GM23248 (cell line): ENCODE measurements around the gene CPT1C. TPM values are rescaled to one million over a fixed set of nuclear protein-coding genes. Genes with fewer than 3 reads are reported as not detected.

Experiments used
- DNase-seq: peaks from one replicate; pipeline ENCODE4 v3.0.0-alpha.2; 2015
- H2AFZ ChIP-seq: fragments of 200-600 bp; sonication (generic); 2 replicates; pipeline ENCODE4 v1.6.1; 2016; ENCODE audit warnings: antibody characterized with exemption
- H3F3A ChIP-seq: fragments of 200-600 bp; sonication (generic); 2 replicates; pipeline ENCODE4 v1.6.1; 2016; ENCODE audit warnings: mild to moderate bottlenecking, antibody characterized with exemption, mixed run types; ENCODE audit not compliant: insufficient read depth
- H3K27ac ChIP-seq: fragments of 200-600 bp; sonication (generic); 2 replicates; pipeline ENCODE4 v1.5.1; 2016; ENCODE audit warnings: mild to moderate bottlenecking
- H3K27me3 ChIP-seq: fragments of 200-600 bp; sonication (generic); replicated peaks from 2 replicates; pipeline ENCODE4 v1.6.1; 2016; ENCODE audit warnings: mild to moderate bottlenecking; ENCODE audit not compliant: insufficient read depth
- H3K36me3 ChIP-seq: fragments of 200-600 bp; sonication (generic); 2 replicates; pipeline ENCODE4 v1.6.1; 2016; ENCODE audit warnings: low read depth, mild to moderate bottlenecking
- H3K4me1 ChIP-seq: fragments of 200-600 bp; sonication (generic); 2 replicates; pipeline ENCODE4 v1.6.1; 2016; ENCODE audit warnings: mild to moderate bottlenecking; ENCODE audit not compliant: insufficient read depth
- H3K4me2 ChIP-seq: fragments of 200-600 bp; sonication (generic); one replicate; pipeline ENCODE4 v1.6.1; 2016; ENCODE audit warnings: mild to moderate bottlenecking; ENCODE audit not compliant: unreplicated experiment
- H3K4me3 ChIP-seq: fragments of 200-600 bp; sonication (generic); 2 replicates; pipeline ENCODE4 v1.5.1; 2016; ENCODE audit warnings: mild to moderate bottlenecking
- H3K79me2 ChIP-seq: fragments of 200-600 bp; sonication (generic); 2 replicates; pipeline ENCODE4 v1.6.1; 2016; ENCODE audit warnings: mild to moderate bottlenecking; ENCODE audit not compliant: insufficient read depth
- H3K9ac ChIP-seq: fragments of 200-600 bp; sonication (generic); 2 replicates; pipeline ENCODE4 v1.6.1; 2016; ENCODE audit warnings: mild to moderate bottlenecking
- H3K9me2 ChIP-seq: fragments of 200-600 bp; sonication (generic); 2 replicates; pipeline ENCODE4 v1.6.1; 2016; ENCODE audit warnings: mixed run types, mild to moderate bottlenecking, moderate library complexity; ENCODE audit not compliant: insufficient read depth
- H3K9me3 ChIP-seq: fragments of 200-600 bp; sonication (generic); one replicate; pipeline ENCODE4 v1.6.1; 2017; ENCODE audit warnings: low read depth
- H4K20me1 ChIP-seq: fragments of 200-600 bp; sonication (generic); 2 replicates; pipeline ENCODE4 v1.6.0; 2016; ENCODE audit not compliant: insufficient read depth
- EZH2 ChIP-seq: fragments of 200-600 bp; sonication (generic); IDR thresholded peaks from 2 replicates; pipeline ENCODE4 v1.6.1; 2018; ENCODE audit warnings: antibody characterized with exemption, mild to moderate bottlenecking; ENCODE audit not compliant: insufficient read depth, poor library complexity, severe bottlenecking
- EZH2phosphoT487 ChIP-seq: fragments of 200-600 bp; sonication (generic); IDR thresholded peaks from 2 replicates; pipeline ENCODE4 v1.6.1; 2018; ENCODE audit warnings: antibody characterized with exemption, moderate library complexity, mild to moderate bottlenecking, low read depth; ENCODE audit not compliant: insufficient read depth
- WGBS, 2 experiments: methylation state at CpG; one replicate each; pipeline ENCODE4 v1.1.6; 2015 to 2017; ENCODE audit warnings: low lambda C conversion rate in 2 of 2, low coverage in 1 of 2; ENCODE audit errors: missing lambda C conversion rate in 2 of 2; 5-methylcytosine and 5-hydroxymethylcytosine counted together
- in situ Hi-C: fragments of 300-500 bp; cut with MboI; formaldehyde crosslinking; loops from 2 replicates; pipeline ENCODE4 v1.15.0; 2020
- polyA plus RNA-seq: library from polyadenylated mRNA; unstranded; fragments of >200 nt; fragmentation: Nextera tagmentation; extraction: Ambion mirVana; gene quantifications from 2 replicates; pipeline ENCODE4 v1.2.1, GENCODE V29; 2016
- total RNA-seq: library from RNA; depleted of rRNA; stranded (reverse); fragments of >200 nt; shearing (Covaris generic); gene quantifications from 2 replicates; pipeline ENCODE4 v1.2.3, GENCODE V29; 2014

Gene CPT1C
- total and polyA plus RNA-seq, 2 experiments from 2014 or later = 11.7 to 14.3 TPM

DNA sequence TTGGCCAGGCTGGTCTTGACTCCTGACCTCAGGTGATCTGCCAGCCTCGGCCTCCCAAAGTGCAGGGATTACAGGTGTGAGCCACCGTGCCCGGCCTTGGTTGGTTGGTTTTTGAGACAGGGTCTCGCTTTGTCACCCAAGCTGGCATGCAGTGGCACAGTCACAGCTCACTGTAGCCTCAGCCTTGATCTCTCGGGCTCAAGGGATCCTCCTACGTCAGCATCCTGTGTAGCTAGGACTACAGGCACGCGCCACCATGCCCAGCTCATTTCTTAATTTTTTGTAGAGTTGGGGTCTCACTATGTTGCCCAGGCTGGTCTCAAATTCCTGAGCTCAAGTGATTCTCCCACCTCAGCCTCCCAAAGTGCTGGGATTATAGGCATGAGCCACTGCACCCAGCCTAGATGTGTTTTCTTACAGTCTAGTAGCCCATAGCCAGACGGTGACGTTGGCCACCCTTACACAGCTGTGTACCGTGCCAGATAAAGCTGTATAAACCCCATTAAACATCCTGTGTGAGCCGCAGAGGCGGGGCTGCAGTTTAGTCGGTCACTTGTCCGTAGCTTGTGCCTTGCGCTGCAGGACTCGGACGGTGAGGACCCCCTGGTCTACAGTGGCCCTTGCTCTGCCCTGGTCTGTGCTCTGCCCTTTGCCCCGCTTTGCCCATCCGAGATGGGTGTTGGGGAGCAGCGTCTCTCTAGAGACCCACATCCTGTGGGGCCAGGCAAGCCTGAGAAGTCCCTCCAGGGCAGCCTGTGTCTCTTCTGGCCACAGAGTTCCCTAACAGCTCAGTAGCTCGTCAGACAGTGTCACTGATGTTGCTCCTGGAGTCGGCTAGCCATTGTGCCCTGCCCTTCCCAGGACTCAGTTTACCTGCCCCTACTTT lies 35.1 kb upstream of the CPT1C start:
- no peaks in the 10 kb centered on the region for H3K9me2 ChIP-seq
- no peaks in the 10 kb centered on the region for H3K9me3 ChIP-seq
- H3K4me3 ChIP-seq = no peak overlapping the region
- no peak overlapping the region for H3K4me2 ChIP-seq
- TF ChIP-seq EZH2 (no peak), EZH2phosphoT487 (no peak)
- no peaks in the 10 kb centered on the region for H3K4me1 ChIP-seq
- no peak for DNase-seq
- H2AFZ ChIP-seq = no peak overlapping the region
- no peak overlapping the region for H3K9ac ChIP-seq
- peaks cover 5% of the 10 kb centered on the region; the same call in 1 of the 2 replicates for H3K36me3 ChIP-seq
- H3K27me3 ChIP-seq = no peaks in the 10 kb centered on the region
- 84 to 91% methylated on average over 23 of the region's 23 CpGs for WGBS, 2 experiments
- no peak overlapping the region for H3K27ac ChIP-seq
- peaks cover 16% of the 10 kb centered on the region; the same call in 1 of the 2 replicates for H3K79me2 ChIP-seq
- peaks cover 5% of the 10 kb centered on the region; the same call in 1 of the 2 replicates for H3F3A ChIP-seq
- no peaks in the 10 kb centered on the region for H4K20me1 ChIP-seq
- in situ Hi-C loops = no loop called here

DNA sequence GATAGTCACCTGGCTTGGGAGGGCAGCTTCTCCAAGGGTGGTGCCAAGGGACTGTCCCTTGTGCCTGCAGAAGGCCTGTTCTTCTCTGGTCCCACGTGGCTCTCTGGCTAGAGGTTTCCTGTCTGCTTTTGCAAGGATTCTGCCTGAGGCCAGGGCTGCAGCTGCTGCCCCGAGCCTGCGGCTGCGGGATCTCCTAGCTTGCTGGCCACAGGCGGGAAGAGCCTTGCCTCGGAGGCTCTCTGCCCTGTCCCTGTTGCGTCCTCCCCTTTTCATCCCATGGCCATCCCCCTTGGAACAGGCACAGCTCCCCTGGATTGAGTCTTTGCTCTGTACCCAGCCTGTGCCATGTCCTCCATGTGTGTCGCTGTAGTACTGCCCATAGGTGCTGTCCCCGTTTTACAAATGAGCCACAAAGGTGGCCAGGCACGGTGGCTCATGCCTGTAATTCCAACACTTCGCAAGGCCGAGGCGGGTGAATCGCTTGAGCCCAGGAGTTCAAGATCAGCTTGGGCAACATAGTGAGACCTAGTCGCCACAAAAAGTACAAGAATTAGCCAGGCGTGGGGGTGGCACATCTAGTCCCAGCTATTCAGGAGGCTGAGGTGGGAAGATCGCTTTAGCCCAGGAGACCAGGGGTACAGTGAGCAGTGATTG lies 34.3 kb upstream of the CPT1C start:
- H3K4me1 ChIP-seq = no peaks in the 10 kb centered on the region
- TF ChIP-seq EZH2phosphoT487 = no peak
- TF ChIP-seq EZH2 = no peak
- peaks cover 10% of the 10 kb centered on the region for H3F3A ChIP-seq
- H3K36me3 ChIP-seq = peaks cover 5% of the 10 kb centered on the region; the same call in 1 of the 2 replicates
- peaks cover 16% of the 10 kb centered on the region; the same call in 1 of the 2 replicates for H3K79me2 ChIP-seq
- no peaks in the 10 kb centered on the region for H3K27me3 ChIP-seq
- H3K9me2 ChIP-seq = no peaks in the 10 kb centered on the region
- H3K27ac ChIP-seq = no peak overlapping the region
- H3K4me3 ChIP-seq = no peak overlapping the region
- H3K9ac ChIP-seq = no peak overlapping the region
- H4K20me1 ChIP-seq = no peaks in the 10 kb centered on the region
- WGBS, 2 experiments = 90 to 92% methylated on average over 17 of the region's 17 CpGs
- no peak overlapping the region for H3K4me2 ChIP-seq
- in situ Hi-C loops = no loop called here
- H3K9me3 ChIP-seq = no peaks in the 10 kb centered on the region
- DNase-seq = no peak
- no peak overlapping the region for H2AFZ ChIP-seq

DNA sequence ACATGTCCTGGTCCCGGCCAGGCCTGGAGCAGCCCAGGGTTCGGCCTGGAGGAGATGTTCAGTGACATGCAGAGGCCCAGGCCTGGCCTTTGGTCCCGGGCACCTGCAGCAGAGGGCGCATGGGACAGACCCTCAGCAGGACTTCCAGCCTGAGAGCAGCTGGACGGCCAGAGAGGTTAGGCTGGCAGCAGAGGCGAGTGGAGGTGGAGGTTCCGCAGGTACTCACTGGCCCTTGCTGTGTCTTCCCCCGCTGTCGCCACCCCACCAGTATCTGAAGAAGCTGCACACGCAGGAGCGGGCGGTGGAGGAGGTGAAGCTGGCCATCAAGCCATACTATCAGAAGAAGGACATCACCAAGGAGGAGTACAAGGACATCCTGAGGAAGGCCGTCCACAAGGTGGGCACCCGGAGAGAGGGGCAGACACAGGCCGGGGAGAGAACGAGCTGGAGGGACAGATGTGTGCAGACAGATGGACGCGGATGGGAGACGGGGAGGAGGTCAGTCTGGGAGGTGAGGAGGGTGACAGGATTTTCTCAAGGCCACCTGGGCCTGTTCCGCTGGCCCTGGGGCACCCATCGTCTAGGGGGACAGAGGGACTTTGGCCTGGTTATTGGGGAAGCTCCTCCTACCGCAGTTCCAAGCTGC lies 33.3 kb upstream of the CPT1C start:
- Histone ChIP-seq H3K27ac (no peak overlapping the region), H3K79me2 (peaks cover 18% of the 10 kb centered on the region; the same call in 1 of the 2 replicates), H3K27me3 (no peaks in the 10 kb centered on the region), H3K4me1 (no peaks in the 10 kb centered on the region), H3K9me3 (no peaks in the 10 kb centered on the region), H3K4me2 (no peak overlapping the region), H2AFZ (no peak overlapping the region), H3K36me3 (peaks cover 5% of the 10 kb centered on the region; the same call in 1 of the 2 replicates), H4K20me1 (no peaks in the 10 kb centered on the region), H3K9me2 (no peaks in the 10 kb centered on the region), H3K4me3 (no peak overlapping the region), H3F3A (peaks cover 11% of the 10 kb centered on the region), H3K9ac (no peak overlapping the region)
- TF ChIP-seq EZH2phosphoT487 = no peak
- no peak for TF ChIP-seq EZH2
- in situ Hi-C loops = no loop called here
- WGBS, 2 experiments = 86 to 87% methylated on average over 22 of the region's 22 CpGs
- no peak for DNase-seq

DNA sequence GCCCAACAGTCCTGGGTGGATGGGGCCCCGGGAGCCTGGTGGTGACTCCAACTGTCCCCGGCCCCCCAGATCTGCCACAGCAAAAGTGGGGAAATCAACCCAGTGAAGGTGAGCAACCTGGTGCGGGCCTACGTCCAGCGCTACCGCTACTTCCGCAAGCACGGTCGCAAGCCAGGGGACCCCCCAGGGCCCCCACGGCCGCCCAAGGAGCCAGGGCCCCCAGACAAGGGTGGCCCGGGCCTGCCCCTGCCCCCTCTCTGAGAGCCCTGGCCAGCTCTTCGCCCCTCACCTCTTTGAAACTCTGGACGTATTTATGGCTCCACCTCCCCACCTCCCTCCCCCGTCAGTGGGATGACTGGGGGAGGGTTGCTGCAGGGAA lies 32.8 kb upstream of the CPT1C start:
- in situ Hi-C loops = no loop called here
- Histone ChIP-seq H3K4me2 (no peak overlapping the region), H4K20me1 (no peaks in the 10 kb centered on the region), H3K4me1 (no peaks in the 10 kb centered on the region), H3K27me3 (no peaks in the 10 kb centered on the region), H3K9ac (no peak overlapping the region), H3K9me2 (no peaks in the 10 kb centered on the region), H3K36me3 (peaks cover 5% of the 10 kb centered on the region; the same call in 1 of the 2 replicates), H3K27ac (no peak overlapping the region), H3K9me3 (no peaks in the 10 kb centered on the region), H2AFZ (no peak overlapping the region), H3F3A (peaks cover 11% of the 10 kb centered on the region), H3K4me3 (no peak overlapping the region), H3K79me2 (peaks cover 23% of the 10 kb centered on the region)
- DNase-seq = no peak
- TF ChIP-seq EZH2 = no peak
- TF ChIP-seq EZH2phosphoT487 = no peak
- WGBS, 2 experiments = 84 to 96% methylated on average over 3 to 11 of the region's 15 CpGs
